CD4-positive, CD25-positive, alpha-beta regulatory T cell (primary cell): Measurements from ENCODE around the gene FAM236C. TPM values are rescaled to one million over a fixed set of nuclear protein-coding genes. Genes with fewer than 3 reads are reported as not detected.
"Not testable (repeated sequence)": the region's sequence is repeated elsewhere in the genome, so short reads cannot be mapped to it uniquely, and the experiment has no call there.

Experiments
- ATAC-seq, 2 donors: fragments of 150-1000 bp; cut with Tn5 transposase; one replicate each; pipeline ENCODE4 v1.10.0; 2021; ENCODE audit warnings: low read depth in 2 of 2, moderate number of reproducible peaks in 2 of 2, moderate library complexity in 1 of 2
- DNase-seq, 3 donors: peaks; one replicate each; pipeline versions ENCODE4 v3.0.0 to v3.0.0-alpha.2; 2012 to 2022; ENCODE audit warnings: mixed read lengths in 1 of 3
- H3K27ac ChIP-seq: one replicate; pipeline ENCODE4 v1.7.0; 2013; ENCODE audit warnings: mild to moderate bottlenecking, low read length; ENCODE audit not compliant: insufficient read depth, poor library complexity, severe bottlenecking
- H3K27me3 ChIP-seq: one replicate; pipeline ENCODE4 v1.7.0; 2013; ENCODE audit warnings: low read length; ENCODE audit not compliant: control insufficient read depth, insufficient read depth
- H3K36me3 ChIP-seq: one replicate; pipeline ENCODE4 v1.7.0; 2013; ENCODE audit warnings: mild to moderate bottlenecking, low read length, moderate library complexity; ENCODE audit not compliant: control insufficient read depth, insufficient read depth
- H3K4me1 ChIP-seq: 2 replicates; pipeline ENCODE4 v1.7.0; 2013; ENCODE audit warnings: mild to moderate bottlenecking, low read length; ENCODE audit not compliant: insufficient read depth, control insufficient read depth, poor library complexity, severe bottlenecking
- H3K4me3 ChIP-seq: one replicate; pipeline ENCODE4 v1.7.0; 2013; ENCODE audit warnings: low read depth, mild to moderate bottlenecking, low read length, moderate library complexity
- H3K9me3 ChIP-seq, 2 experiments: 1 replicate in 1 of 2; 2 replicates in 1 of 2; pipeline ENCODE4 v1.7.0; 2013; ENCODE audit warnings: low read length in 2 of 2, mild to moderate bottlenecking in 1 of 2, moderate library complexity in 1 of 2; ENCODE audit not compliant: control insufficient read depth in 2 of 2
- H3K27ac Mint-ChIP-seq, 3 donors: one replicate each; pipeline ENCODE4 v1.8.0; 2020 to 2022; ENCODE audit warnings: mild to moderate bottlenecking in 3 of 3, mixed read lengths in 3 of 3, moderate library complexity in 2 of 3
- H3K27me3 Mint-ChIP-seq: one replicate; pipeline ENCODE4 v1.8.0; 2022; ENCODE audit warnings: mild to moderate bottlenecking, mixed read lengths
- H3K36me3 Mint-ChIP-seq: one replicate; pipeline ENCODE4 v1.8.0; 2020; ENCODE audit warnings: mixed read lengths
- H3K4me1 Mint-ChIP-seq, 4 donors: one replicate each; pipeline ENCODE4 v1.8.0; 2020 to 2022; ENCODE audit warnings: mixed read lengths in 4 of 4, mild to moderate bottlenecking in 1 of 4
- H3K4me3 Mint-ChIP-seq, 4 donors: one replicate each; pipeline ENCODE4 v1.8.0; 2020 to 2022; ENCODE audit warnings: mild to moderate bottlenecking in 4 of 4, mixed read lengths in 4 of 4, moderate library complexity in 3 of 4
- H3K9me3 Mint-ChIP-seq, 7 donors: one replicate each; pipeline ENCODE4 v1.8.0; 2020 to 2022; ENCODE audit warnings: mixed read lengths in 7 of 7, mild to moderate bottlenecking in 3 of 7, moderate library complexity in 2 of 7
- polyA plus RNA-seq, 4 donors: library from polyadenylated mRNA; unstranded; fragments of 300-500 nt; fragmentation: Illumina TruSeq; gene quantifications; one replicate each; pipeline ENCODE4 v1.2.3, GENCODE V29; 2021
- total RNA-seq: library from RNA; stranded (reverse); gene quantifications from one replicate; pipeline ENCODE4 v1.2.3, GENCODE V29; 2022

Gene FAM236C
- total and polyA plus RNA-seq, 5 donors from 2014 or later, result not detected

- DNase-seq, H3K9me3 ChIP-seq, H3K9me3 Mint-ChIP-seq, H3K27me3 Mint-ChIP-seq, H3K4me3 ChIP-seq, H3K27me3 ChIP-seq, H3K4me3 Mint-ChIP-seq, H3K27ac Mint-ChIP-seq, H3K36me3 ChIP-seq, H3K4me1 Mint-ChIP-seq, H3K36me3 Mint-ChIP-seq, H3K4me1 ChIP-seq, H3K27ac ChIP-seq, ATAC-seq: not testable (repeated sequence)
Observed at GRCh38 chrX:72942272-72942671, 29.9 kb downstream of the FAM236C start.

- H3K4me3 Mint-ChIP-seq, H3K9me3 ChIP-seq, H3K27ac Mint-ChIP-seq, H3K36me3 Mint-ChIP-seq, H3K4me1 Mint-ChIP-seq, DNase-seq, H3K27me3 Mint-ChIP-seq, H3K4me3 ChIP-seq, H3K9me3 Mint-ChIP-seq, H3K4me1 ChIP-seq, H3K27me3 ChIP-seq, H3K27ac ChIP-seq, H3K36me3 ChIP-seq: not testable (repeated sequence)
- ATAC-seq, result peak; percentile 77 to 85
Observed at GRCh38 chrX:72943035-72943818, 30.8 kb downstream of the FAM236C start.

- ATAC-seq, result peak; percentile 69 to 77
- H3K9me3 Mint-ChIP-seq, result not testable (repeated sequence)
Observed at GRCh38 chrX:72943819-72944169, 31.4 kb downstream of the FAM236C start, which contains the start of gene DMRTC1. Gene DMRTC1, minus strand, starts transcription at chrX:72943837. Its CDS starts 68,143 bp downstream, at chrX:72875694.

GRCh38 chrX:72959971-72960370 is 47.6 kb downstream of the FAM236C start:
- H3K27me3 ChIP-seq, DNase-seq, H3K36me3 ChIP-seq, H3K27ac ChIP-seq, H3K27ac Mint-ChIP-seq, H3K36me3 Mint-ChIP-seq, H3K4me1 ChIP-seq, H3K27me3 Mint-ChIP-seq, H3K4me3 ChIP-seq, H3K9me3 Mint-ChIP-seq, ATAC-seq, H3K4me1 Mint-ChIP-seq, H3K4me3 Mint-ChIP-seq, H3K9me3 ChIP-seq: not testable (repeated sequence)

More at GRCh38 chrX:72943819-72944169, 31.4 kb downstream of the FAM236C start, which contains the start of gene DMRTC1:
- not testable (repeated sequence) for DNase-seq, H3K4me1 Mint-ChIP-seq, H3K4me3 ChIP-seq, H3K4me3 Mint-ChIP-seq, H3K27me3 Mint-ChIP-seq, H3K27me3 ChIP-seq, H3K36me3 ChIP-seq, H3K27ac ChIP-seq, H3K36me3 Mint-ChIP-seq, H3K27ac Mint-ChIP-seq, H3K9me3 ChIP-seq, H3K4me1 ChIP-seq

Other genes starting within 250 kb of the FAM236C start
- 0.30 TPM for gene PHKA1, start 198.3 kb upstream of the FAM236C start, total RNA-seq
- gene PHKA1, start 198.3 kb upstream of the FAM236C start, polyA plus RNA-seq, result under 1 TPM in 1 of 4 donors, not detected in 3; 0.08 TPM
- gene DMRTC1B, start 135.7 kb upstream of the FAM236C start, total RNA-seq, result 1.3 TPM
- gene DMRTC1B, start 135.7 kb upstream of the FAM236C start, polyA plus RNA-seq, result 1 to 10 TPM in 1 of 4 donors, under 1 TPM in 3; 0.31 to 1.7 (median 0.47) TPM
- not detected for gene FAM236B, start 130.0 kb upstream of the FAM236C start, total RNA-seq
- gene FAM236B, start 130.0 kb upstream of the FAM236C start, polyA plus RNA-seq, result not detected
- gene FAM236D, start 104.4 kb upstream of the FAM236C start, total RNA-seq, result not detected
- not detected for gene FAM236D, start 104.4 kb upstream of the FAM236C start, polyA plus RNA-seq
- not detected for gene FAM236A, start 25.6 kb downstream of the FAM236C start, total RNA-seq
- gene FAM236A, start 25.6 kb downstream of the FAM236C start, polyA plus RNA-seq, result not detected
- gene DMRTC1, start 31.2 kb downstream of the FAM236C start, total RNA-seq, result not detected
- under 1 TPM in 2 of 4 donors, not detected in 2; 0.21 to 0.26 TPM for gene DMRTC1, start 31.2 kb downstream of the FAM236C start, polyA plus RNA-seq
- not detected for gene PABPC1L2B, start 90.3 kb downstream of the FAM236C start, total RNA-seq
- not detected for gene PABPC1L2B, start 90.3 kb downstream of the FAM236C start, polyA plus RNA-seq
- not detected for gene PABPC1L2A, start 166.9 kb downstream of the FAM236C start, total RNA-seq
- not detected for gene PABPC1L2A, start 166.9 kb downstream of the FAM236C start, polyA plus RNA-seq